HG03139 (cell line): ENCODE results near the gene CRIM1.

Experiments used
- ATAC-seq: cut with Tn5 transposase; IDR thresholded peaks from one replicate; pipeline ENCODE4 v1.9.1; 2021; ENCODE audit not compliant: unreplicated experiment

CRIM1 gene

DNA sequence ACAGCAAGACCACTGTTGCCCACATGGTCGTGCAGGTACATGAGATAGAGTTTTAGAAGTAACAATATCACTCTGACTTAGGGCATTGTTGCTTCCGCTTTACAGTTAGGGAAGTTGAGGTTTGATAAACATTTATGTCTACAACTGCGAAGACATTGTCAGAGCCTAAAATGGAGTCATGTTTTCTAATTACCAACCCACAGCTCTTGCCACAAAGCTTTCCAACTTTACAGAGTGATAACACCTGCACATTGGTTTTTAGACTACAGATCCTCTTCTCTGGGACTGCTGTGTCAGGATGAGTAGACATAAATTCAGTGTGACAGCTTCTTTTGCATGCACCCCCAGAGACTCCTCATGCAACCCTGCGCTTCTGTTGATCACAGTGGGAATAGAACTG is 123.4 kb downstream of the CRIM1 start:
- no peak for ATAC-seq

DNA sequence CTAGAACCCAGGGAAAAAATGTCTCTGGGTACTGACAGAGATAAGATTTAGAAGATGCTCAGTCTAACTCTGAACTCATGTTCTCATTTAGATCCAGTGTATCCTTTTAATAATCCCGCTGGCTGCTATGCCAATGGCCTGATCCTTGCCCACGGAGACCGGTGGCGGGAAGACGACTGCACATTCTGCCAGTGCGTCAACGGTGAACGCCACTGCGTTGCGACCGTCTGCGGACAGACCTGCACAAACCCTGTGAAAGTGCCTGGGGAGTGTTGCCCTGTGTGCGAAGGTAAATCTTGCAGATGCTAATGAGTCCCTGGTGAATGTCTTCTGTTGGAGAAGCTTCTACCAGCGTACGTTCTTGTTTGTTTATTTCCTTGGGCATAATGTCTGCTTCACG is 123.8 kb downstream of the CRIM1 start:
- no peak for ATAC-seq

DNA sequence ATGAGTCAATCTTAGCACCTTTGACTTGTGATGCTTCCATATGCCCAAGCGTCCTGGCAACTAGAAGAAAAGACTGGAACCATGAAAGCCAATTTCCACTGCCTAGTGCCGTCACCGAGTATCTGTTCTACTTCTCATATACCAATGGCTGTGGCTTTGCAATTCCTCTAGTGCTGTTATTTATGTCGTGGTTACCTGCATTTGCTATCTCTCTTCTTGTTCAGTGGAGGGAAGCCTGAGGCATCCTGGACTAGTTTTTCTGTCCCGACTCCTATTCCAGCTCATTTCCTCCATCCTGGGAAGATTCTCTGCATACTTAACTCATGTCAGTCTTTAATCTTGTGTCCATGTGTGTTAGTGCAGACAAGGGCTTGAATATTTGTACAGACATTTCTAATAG is 124.5 kb downstream of the CRIM1 start:
- no peak for ATAC-seq

DNA sequence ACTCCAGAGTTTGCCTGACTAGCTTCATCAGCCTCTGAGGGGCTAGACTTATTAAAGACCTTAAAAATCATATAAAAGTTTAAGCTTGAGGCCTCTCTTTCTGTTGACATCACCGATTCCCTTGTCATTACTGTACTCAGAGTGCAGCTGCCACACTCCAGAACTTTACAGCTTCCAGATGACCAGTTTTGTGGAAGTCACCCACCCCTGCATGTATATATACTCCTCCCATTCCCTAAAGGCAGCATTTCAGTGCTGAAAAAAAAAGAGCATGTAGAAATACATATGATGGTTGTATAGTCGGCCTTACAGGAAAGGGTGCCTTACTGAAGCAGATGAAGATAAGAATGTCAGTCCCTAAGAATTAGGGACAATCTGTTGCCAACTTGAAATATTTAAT is 125.1 kb downstream of the CRIM1 start:
- no peak for ATAC-seq

DNA sequence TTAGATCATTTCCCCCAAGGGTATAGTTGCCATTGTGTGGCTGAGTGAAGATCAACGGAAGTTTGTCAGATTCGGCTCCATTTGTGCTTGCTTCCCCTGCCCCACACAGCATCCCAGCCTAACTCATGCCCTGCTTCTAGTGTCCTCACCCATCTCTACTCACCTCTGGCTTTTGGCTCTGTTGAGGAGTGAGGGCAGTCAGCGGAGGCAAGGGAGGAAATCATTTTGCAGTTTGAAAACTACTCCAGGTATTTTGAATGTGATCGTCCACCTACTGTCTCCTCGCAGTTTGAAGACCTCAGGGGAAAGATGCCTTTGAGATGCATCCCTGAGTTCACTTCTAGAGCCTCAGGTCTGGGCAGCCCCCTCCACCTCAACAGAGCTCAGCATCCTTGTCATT is 126.1 kb downstream of the CRIM1 start:
- ATAC-seq: no peak

DNA sequence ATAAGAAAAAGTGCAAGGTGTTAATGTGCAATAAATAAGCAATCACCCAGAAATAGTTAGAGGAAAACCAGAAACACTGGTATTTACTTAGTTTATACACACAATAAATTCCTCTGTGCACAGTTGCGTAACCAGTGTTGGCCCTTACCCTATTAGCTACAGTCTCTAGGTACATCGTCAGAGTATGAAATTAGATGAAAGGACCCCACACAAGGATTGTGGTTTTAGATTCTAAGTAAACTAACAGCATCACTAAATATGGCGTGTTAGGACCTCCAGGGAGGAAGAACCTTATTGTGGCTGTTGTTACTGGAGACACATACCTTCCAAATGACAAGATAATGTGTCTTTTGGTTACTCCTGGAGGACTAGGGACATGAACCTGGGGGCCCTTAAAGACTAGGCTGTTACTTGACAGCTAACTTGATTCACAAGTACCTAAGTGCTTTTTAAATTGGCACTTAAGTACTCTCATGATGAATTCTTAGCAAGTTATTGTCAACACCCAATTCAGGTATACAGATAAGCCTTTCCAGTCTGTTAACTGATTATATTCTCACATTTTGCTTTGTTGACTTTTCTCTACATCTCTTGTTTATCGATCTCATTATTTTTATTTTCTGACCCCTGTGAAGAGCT is 127.1 kb downstream of the CRIM1 start:
- ATAC-seq: no peak

DNA sequence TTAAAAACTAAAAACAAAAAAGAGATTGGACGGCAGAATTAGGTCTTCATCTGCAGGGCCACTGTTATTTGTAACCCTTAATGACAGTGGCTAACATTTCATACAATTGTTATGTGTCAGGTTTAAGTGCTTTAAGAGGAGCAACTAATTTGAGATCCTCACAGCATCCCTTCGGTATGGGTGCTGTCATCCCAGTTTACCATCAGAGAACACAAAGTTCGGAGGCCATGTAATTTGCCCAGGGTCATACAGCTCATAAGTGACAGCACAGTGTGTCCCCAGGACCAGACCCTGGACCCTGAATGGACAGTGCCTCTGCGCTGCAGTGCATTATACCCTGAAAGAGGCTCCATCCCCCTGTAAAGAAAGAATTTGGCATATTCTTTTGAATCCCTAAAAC is 127.7 kb downstream of the CRIM1 start:
- no peak for ATAC-seq

DNA sequence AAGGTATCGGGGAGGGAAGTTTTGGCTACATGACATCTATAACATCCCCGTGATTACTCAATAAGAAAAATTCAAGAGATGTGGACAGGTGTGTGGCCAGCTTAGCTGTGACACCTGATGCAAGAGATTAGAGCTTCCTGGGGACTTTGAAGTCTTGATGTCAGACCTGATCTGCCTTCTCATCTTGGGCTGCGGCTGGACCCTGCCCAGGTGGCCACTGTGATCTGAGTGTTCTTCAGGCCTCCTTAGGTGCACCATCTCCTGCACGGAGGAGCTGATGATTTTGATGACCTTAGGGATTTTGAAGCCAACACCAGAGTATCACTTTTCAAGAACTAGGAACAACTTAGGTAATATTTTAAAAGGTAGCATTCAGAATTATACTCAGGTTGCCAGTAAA is 128.9 kb downstream of the CRIM1 start:
- no peak for ATAC-seq

DNA sequence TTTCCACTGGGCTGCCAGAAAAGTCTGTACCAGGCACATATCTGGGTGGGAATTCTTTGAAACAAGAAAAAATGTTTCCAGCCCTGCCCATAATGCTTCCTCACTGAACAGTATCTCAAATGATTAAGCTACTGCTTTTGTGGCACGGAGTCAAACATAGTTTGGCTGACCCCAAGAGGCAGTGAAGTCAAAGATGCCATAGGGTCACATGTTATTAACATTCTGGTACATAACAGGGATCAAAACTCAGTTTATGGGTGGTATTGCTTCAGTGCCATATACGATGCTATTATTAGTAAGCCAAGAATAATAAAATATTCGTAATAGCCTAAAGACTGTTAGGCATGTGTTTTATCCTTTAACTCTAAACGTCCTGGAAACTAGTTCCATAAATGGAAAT is 129.9 kb downstream of the CRIM1 start:
- no peak for ATAC-seq

DNA sequence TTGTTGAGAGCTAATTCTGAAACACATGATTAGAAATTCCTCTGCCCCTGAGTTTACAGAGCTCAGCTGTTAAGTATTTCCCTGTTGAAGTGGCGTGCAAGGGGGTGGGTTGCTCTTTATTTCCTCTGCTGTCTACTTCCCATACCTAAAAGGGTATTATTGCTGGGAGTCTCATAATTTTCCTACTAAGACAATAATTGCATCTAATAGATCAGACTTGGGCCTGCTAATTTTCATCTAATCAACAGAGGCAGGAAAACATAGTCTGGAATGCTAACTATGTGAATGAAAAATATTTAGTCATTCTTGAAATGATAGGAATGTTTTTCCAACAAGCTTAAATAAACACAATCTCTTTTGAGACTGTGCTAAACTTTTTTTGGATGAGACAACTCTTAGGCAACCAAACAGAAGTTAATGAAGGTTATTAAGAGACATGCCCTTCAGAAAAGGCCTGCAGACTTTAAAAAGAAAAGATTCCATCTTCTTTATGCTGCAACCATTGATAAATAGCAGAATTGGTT is 131.0 kb downstream of the CRIM1 start:
- no peak for ATAC-seq

DNA sequence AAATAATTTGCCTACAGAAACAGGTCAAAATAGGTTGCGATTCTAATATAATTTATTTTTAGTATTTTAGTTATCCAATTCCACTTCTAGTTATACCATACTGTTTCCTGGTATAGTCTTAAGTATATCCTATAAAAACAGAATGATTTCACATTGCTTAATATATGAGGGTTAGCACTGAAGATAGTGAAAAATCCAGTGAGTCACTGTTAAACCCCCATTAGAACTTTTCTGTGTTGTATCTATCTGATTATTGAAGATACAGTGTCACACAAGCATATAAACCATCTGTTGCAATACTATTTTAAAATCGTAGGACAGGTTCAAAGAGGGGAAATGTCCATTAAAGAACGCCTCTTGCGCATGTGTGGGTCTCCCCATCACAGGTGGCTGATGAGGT is 132.4 kb downstream of the CRIM1 start:
- no peak for ATAC-seq

DNA sequence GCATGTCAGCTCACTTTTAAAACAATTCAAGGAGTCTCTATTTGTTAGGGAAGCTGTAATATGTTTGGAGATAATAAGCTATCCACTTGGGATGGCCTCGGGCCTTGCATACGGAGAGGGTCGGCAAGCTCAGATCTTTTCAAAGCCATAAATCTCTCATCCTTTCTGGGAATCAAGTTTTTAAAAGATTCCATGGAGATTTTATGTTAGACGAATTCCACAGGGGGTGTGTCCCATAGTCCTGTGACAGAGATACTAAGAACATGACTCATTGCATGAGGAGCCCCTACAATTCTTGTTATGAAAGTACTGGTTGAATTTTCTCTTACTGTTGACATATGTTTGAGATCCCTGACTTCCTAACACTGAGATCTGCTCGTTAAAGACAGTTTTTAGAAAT is 133.7 kb downstream of the CRIM1 start:
- ATAC-seq: no peak

DNA sequence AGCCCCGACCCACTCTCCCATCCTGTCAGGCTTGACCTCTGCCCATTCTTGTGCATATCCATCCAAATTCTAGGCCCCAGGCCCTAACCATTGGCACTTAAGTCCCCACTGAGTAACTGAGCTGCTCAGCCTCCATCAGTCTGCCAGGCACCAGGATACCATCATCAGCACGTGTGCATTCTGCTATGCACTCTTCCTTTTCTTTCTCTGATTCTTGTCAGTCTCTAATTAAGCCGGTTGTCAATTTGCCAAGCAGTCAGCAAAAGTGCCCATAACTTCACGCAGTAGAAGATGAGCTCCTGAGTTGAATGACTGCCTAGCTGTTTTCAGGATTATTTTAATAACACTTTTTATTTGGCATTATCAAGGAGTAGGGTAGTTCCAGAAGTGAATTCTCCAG is 135.2 kb downstream of the CRIM1 start:
- ATAC-seq: no peak

DNA sequence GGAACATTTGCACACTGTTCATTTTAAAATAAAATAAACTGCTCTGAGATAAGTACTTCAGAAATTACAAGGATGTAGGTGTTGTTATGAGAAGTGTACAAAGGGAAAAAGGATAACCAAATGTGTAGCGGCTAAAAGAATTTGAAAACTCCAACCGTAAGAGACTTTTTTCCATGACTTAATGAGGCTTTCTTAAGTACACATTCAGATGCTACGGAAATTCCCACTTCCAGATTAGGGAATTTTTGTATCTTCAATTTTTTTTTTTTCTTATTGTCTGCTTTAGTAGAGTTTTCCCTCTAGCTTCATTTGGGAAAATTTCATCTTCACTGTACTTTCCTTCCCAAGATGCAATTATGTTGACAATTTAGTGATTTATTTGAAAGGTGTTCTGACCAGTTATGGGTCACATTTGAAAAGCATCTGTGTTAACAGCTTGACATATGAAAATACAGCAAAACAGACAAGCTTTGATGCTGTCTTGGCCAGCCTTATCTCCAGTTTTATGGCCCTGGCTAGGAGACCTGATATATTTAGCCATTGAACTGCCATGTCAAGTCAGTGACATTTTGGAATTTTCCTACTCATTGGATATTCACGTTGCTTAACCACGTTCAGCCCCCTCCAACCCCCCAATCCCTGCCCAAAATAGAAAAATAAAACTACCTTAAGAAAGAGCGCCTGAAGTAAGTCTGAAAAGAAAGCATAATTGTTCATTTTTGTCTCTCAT is 136.8 kb downstream of the CRIM1 start:
- ATAC-seq: no peak

DNA sequence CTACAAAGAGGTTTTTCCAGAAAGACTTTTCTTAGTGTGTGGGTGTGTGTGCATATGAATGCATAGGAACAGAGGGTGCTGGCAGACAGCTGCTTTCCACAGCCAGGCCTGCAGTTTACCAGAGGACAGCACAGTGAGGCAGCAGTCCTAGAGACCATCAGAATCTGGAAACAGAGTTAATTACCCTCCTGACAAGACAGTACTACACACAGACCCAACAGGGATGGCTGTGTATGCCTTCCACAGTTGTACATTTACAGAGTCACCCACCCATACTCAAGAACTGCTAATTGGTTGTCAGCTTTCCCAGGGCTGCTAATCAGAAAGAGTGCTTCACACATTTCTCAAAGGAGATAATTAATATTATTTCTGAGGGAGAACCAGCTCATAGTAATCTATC is 137.7 kb downstream of the CRIM1 start:
- no peak for ATAC-seq

DNA sequence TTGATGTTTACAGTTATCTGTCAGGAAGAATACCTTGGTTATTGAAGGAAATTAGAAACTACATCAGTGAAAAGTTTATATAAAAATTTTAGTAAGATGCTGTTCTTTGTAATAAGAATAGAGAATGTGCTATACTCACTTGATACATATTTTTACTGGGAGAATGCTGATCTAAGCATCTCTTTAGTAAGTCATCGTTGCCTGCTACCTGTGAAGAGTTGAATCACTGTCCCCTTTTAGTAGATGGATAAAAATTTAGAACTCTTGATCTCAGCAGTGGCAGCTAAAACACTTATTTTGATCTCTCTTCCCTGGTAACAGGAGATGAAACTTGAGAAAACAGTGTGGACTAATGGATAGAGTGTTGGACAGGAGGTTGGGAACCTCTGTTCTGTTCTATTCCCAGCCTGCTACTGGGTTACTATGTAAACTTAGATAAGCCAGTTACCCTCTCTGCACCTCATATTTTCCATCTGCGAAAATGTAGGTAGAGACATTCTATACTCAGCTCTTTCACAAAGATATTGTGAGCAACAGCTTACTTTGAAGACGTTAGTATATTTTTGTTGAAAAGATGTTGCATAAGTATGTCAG is 142.1 kb downstream of the CRIM1 start:
- no peak for ATAC-seq

DNA sequence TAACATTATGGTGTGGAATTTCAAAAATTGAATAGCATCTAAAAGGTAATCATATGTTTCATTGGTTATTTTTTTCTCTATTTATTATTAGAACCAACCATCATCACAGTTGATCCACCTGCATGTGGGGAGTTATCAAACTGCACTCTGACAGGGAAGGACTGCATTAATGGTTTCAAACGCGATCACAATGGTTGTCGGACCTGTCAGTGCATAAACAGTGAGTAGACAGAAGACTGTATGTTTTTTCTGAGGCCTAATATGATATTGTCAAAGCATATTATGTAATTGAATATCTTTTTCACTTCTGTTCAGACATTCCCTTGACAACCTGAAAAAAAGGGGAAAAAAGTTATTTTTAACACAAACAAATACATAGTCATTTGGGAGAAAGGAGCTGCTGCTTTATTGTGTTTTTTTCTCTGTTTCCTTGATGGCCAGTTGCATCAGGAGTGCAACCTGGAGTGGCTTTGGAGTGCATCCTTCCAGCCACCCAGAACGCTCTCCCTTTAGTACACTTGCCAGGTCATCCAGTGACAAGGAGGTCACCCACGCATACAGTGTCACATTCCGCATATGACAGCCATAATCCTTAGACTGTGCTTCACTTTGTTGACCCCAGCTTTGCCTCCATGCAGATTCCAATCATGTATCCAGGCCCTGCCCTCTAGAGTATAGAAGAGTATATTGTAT is 143.7 kb downstream of the CRIM1 start:
- ATAC-seq: no peak

DNA sequence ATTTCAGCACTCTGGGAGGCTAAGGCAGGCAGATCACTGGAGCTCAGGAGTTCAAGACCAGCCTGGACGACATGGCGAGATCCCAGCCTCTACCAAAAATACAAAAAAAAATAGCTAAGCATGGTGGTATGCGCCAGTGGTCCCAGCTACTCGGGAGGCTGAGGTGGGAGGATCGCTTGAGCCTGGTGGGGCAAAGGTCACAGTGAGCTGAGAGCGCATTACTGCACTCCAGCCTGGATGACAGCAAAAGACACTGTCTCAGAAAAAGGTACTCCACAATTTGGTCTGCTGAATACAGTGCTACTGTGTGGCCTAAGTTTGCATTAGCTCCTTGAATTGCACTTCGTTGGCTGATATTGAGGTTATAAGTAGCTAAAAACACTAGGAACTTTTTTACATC is 144.5 kb downstream of the CRIM1 start:
- no peak for ATAC-seq

DNA sequence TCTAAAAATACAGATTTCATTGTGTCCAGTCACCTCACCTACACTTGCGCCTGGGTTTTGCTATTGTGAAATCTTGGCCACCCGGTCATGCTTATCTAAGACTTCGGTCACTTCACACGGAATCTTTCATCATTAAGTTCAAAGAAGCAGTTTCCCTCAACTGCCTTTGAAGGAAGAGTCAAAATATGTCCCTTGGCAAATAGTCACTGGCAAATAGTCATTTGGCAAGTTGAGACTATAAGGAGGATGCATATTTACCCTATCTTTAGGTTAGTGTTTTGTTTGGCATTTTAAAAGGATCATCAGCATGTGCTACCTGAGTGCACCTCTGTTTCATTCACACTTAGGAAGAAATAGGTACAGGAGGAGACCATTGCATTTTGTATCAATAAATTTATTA is 146.5 kb downstream of the CRIM1 start:
- ATAC-seq: no peak

DNA sequence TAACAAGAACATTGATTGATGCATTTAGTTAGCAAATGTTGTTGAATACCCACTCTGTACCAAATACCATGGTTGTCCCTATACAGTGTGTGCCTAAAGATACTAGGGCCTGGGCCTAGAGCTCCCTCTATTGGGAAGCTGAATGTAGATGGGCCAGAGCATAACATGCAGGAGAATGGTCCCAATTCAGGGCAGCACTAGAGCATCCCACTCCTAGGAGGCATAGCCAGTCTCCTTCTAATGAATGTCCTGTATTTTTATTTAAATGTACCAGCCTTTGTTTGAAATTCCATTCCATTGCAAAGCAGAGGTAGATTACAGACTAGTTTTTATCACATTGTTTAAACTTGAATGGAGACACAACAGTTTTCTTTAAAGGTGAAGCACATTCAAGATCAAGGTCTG is 151.8 kb downstream of the CRIM1 start:
- peak; percentile 85 for ATAC-seq

DNA sequence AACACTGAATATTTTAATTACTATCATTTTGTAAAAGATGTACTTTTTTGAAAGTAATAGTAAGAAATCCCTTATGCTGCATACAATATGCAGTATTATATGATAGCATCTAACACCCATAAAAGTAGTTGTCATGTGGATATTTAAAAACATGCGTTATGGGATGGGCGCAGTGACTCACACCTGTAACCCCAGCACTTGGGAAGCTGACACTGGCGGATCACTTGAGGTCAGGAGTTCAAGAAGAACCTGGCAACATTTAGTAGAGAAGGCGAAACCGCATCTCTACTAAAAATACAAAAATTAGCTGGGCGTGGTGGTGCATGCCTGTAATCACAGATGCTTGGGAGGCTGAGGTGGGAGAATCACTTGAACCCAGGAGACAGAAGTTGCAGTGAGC is 153.5 kb downstream of the CRIM1 start:
- no peak for ATAC-seq
